ENCODE measurements around the gene BTBD16. TPM values are rescaled to one million over a fixed set of nuclear protein-coding genes. Genes with fewer than 3 reads are reported as not detected.

Gene BTBD16
- total and polyA plus RNA-seq, 2 donors (not counting 3 experiments of a cell fraction or from before 2014, with no cell fraction given), result 0.04 TPM; not detected in 1

DNA sequence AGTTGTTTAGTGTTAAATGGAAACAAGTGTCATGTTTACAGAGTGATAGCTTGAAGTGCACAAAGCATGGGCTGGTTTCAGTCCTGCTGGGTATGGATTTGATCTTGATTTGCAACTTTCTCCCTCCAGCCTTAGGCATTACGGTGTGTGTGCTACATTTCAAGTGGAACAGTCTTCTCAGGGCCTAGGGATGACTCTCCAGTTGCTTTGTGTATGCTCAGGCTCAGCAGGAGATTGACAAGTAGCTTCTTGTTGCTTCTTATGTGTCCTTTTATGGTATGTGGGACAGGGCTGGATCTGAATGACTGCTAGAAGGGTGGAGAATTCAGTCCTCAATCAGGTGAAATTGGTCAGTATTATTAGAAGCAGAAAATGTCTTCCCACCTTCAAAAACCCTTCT, 52.1 kb downstream of the BTBD16 start:
- dilution Hi-C loops (cut with MboI; ENCODE audit: extremely low pct_ligation_motif_present, low sequenced_read_pairs) (no loop called here), intact Hi-C loops (cut with micrococcal nuclease) (no loop called here)
- Histone ChIP-seq H3K36me3 (ENCODE audit: control insufficient read depth in 2 of 2, extremely low read depth in 1 of 2, insufficient read depth in 2 of 2, low read length in 2 of 2) (no peaks in the 10 kb centered on the region), H2AFZ (ENCODE audit: low read depth, low read length) (no peak overlapping the region), H3K4me1 (ENCODE audit: control insufficient read depth, extremely low read depth, insufficient read depth, low read length) (no peaks in the 10 kb centered on the region), H3K27me3 (ENCODE audit: control insufficient read depth in 2 of 2, insufficient read depth in 2 of 2, low read length in 2 of 2) (no peaks in the 10 kb centered on the region), H3K4me3 (replicated peaks in 1 of 3; ENCODE audit: insufficient read depth in 1 of 3, low read depth in 1 of 3, low read length in 3 of 3) (no peak overlapping the region), H3K79me2 (ENCODE audit: control insufficient read depth, insufficient read depth, low read length) (no peaks in the 10 kb centered on the region), H3K9ac (replicated peaks; ENCODE audit: extremely low read depth, insufficient read depth, low read length) (no peak overlapping the region), H3K4me2 (ENCODE audit: insufficient read depth, low read length) (no peak overlapping the region), H3K27ac (ENCODE audit: insufficient read depth, low read depth, low read length) (no peak overlapping the region), H4K20me1 (replicated peaks; ENCODE audit: control insufficient read depth, extremely low read depth, insufficient read depth, low read length) (no peaks in the 10 kb centered on the region), H3K9me3 (replicated peaks; ENCODE audit: control insufficient read depth, insufficient read depth, low read length) (no peaks in the 10 kb centered on the region), H3K9me1 (replicated peaks; ENCODE audit: control insufficient read depth, extremely low read depth, insufficient read depth, low read length) (no peaks in the 10 kb centered on the region)
- POLR2A ChIA-PET, result no interaction called here
- DNase-seq (ENCODE audit: low read depth, low spot score) (no peak), FAIRE-seq (no peak)
- CTCF ChIA-PET, result interaction anchor here (1.1 to 2.9 kb wide), 6 partner anchors 12 to 242 kb away, joined by 3 to 15 read pairs (median 4); no protein-coding TSS in a partner anchor
- TF ChIP-seq EZH2 (IDR thresholded peaks at IDR 0.05; ENCODE audit: borderline replicate concordance, low read depth, low read length, severe bottlenecking), result no peak
- no peak for TF ChIP-seq MAX (IDR thresholded peaks at IDR 0.05; ENCODE audit: insufficient read depth, insufficient read length)
- TF ChIP-seq POLR2AphosphoS5 (IDR thresholded peaks at IDR 0.05; ENCODE audit: insufficient read depth, low read depth, low read length), result no peak
- TF ChIP-seq, protein P1, sequence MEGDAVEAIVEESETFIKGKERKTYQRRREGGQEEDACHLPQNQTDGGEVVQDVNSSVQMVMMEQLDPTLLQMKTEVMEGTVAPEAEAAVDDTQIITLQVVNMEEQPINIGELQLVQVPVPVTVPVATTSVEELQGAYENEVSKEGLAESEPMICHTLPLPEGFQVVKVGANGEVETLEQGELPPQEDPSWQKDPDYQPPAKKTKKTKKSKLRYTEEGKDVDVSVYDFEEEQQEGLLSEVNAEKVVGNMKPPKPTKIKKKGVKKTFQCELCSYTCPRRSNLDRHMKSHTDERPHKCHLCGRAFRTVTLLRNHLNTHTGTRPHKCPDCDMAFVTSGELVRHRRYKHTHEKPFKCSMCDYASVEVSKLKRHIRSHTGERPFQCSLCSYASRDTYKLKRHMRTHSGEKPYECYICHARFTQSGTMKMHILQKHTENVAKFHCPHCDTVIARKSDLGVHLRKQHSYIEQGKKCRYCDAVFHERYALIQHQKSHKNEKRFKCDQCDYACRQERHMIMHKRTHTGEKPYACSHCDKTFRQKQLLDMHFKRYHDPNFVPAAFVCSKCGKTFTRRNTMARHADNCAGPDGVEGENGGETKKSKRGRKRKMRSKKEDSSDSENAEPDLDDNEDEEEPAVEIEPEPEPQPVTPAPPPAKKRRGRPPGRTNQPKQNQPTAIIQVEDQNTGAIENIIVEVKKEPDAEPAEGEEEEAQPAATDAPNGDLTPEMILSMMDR (IDR thresholded peaks at IDR 0.05; ENCODE audit: extremely low read depth in 1 of 2, insufficient read depth in 1 of 2, low read depth in 1 of 2, low read length in 2 of 2), result no peak
- TF ChIP-seq JUN (IDR thresholded peaks at IDR 0.05; ENCODE audit: borderline replicate concordance, insufficient read depth, insufficient read length, low read depth), result no peak
- BruUV-seq (replicated peaks), result no TSS peak
